ENCODE results near the gene OR13F1. TPM values are rescaled to one million over a fixed set of nuclear protein-coding genes. Genes with fewer than 3 reads are reported as not detected.

The OR13F1 gene
- total RNA-seq, 4 donors from 2014 or later = not detected

DNA sequence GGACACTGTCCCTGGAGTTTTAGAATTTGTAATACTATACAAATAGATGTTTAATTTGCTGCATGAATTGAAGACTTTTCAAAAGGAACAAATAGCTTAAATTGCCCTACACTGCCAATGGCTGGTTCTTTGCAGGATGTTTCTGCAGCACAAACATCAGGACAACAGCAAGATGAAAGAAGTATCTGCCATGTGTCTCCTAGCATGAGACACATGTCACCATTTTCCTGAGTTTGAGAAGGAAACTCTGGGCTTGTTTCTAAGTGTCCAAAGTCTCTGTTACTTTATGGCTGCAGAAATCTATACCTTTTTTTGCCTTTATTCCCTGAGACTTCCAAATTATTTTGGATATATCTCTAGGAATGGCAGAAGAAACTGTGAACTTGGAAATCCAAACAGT lies 623 bp upstream of the OR13F1 start:
- TF ChIP-seq, protein P1, sequence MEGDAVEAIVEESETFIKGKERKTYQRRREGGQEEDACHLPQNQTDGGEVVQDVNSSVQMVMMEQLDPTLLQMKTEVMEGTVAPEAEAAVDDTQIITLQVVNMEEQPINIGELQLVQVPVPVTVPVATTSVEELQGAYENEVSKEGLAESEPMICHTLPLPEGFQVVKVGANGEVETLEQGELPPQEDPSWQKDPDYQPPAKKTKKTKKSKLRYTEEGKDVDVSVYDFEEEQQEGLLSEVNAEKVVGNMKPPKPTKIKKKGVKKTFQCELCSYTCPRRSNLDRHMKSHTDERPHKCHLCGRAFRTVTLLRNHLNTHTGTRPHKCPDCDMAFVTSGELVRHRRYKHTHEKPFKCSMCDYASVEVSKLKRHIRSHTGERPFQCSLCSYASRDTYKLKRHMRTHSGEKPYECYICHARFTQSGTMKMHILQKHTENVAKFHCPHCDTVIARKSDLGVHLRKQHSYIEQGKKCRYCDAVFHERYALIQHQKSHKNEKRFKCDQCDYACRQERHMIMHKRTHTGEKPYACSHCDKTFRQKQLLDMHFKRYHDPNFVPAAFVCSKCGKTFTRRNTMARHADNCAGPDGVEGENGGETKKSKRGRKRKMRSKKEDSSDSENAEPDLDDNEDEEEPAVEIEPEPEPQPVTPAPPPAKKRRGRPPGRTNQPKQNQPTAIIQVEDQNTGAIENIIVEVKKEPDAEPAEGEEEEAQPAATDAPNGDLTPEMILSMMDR (IDR thresholded peaks at IDR 0.05; ENCODE audit: low read depth) = no peak

DNA sequence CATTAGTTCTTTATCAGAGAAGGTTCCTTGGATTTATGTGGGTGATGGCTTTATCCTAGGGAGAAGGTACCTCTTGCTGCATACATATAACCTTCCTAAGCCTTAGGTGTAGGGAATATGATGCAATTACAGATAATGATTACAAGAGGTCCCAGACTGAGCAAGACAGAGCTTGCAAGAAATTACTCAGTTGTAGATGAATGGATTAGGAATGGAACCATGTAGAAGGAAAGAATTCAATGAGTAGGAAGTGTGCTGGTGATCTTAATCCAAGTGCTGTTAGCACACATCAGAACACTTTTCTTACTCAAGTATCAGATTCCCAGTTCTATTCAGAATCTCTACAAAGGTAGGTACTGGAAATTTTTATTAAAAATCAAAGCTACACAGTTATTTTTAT lies 2.5 kb downstream of the OR13F1 start:
- TF ChIP-seq, protein P1 (IDR thresholded peaks at IDR 0.05; ENCODE audit: low read depth) = no peak

DNA sequence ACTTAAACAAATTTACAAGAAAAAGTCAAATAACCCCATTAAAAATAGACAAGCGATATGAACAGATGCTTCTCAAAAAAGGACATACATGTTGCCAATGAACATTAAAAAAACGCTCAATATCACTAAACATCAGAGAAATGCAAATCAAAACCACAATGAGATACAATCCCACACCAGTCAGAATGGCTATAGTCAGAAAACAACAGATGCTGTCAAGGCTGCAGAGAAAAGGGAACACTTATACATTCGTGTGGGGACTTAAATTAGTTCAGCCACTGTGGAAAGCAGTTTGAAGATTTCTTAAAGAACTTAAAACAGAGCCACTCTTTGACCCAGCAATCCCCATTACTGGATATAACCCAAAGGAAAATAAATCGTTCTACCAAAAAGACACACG lies 10.8 kb downstream of the OR13F1 start:
- TF ChIP-seq, protein P1 (IDR thresholded peaks at IDR 0.05; ENCODE audit: low read depth) = no peak

DNA sequence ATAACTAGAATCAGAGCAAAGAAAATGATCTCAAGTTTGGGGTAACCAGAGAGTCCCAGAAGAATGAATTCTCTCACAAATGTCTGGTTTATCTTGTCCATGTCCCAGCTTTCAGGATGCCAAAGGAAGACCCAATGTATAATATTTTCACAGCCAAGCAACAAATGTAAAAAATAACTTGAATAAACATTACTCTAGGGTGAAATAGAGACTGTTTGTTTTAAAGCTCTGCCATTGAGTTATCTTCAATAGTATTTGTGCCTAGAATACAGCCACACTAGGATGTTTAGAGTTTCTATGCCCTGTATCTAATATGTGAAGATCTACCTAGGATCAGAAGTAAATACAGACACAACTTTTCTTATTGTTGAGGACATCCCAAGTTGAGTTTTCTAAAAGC lies 23.0 kb downstream of the OR13F1 start, which contains the start of gene OR13C4:
Gene OR13C4, minus strand, starts transcription at position 101 of the 400 bp plus-strand sequence. Its CDS starts 0 bp downstream, at position 101.
- TF ChIP-seq, protein P1 (IDR thresholded peaks at IDR 0.05; ENCODE audit: low read depth) = no peak

DNA sequence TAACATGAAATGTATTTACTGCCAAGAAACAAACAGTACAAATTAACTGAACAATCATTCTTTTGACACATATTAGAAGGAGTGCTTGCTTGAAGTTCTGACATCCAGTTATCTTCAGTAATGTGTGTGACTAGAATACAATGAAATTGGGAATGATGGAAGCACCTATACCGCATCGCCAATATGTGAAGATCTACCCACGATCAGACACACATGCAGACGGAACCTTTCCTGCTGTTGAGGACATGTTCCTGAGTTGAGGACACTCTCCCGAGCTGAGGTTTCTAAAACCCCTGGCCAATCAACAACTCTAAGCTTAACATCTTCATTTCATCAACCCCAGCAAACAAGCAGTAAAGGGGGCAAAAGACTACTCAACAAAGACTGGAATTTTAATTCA lies 32.7 kb downstream of the OR13F1 start, which contains the start of gene OR13C3:
Gene OR13C3, minus strand, starts transcription at position 101 of the 400 bp plus-strand sequence. CDS start 133 bp downstream, outside the sequence.
- TF ChIP-seq, protein P1 (IDR thresholded peaks at IDR 0.05; ENCODE audit: low read depth) = no peak

DNA sequence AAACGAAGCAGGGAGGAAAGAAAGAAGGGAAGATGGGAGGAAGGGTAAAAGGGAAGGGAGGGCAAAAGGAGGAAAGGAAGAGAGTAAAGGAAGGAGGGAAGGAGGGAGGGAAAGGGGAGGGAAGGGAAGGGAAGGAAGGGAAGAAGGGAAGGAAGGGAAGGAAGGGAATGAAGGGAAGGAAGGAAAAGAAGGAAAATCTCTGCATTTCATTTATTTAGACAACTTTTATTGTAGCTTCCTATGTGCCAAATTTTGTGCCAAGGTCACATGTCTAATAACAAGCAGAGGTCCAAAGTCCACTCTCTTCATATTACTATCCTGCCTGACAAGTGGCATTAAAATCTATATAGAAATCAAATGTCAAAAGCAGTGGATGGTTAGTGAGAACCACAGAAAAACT lies 35.2 kb downstream of the OR13F1 start:
- TF ChIP-seq, protein P1 (IDR thresholded peaks at IDR 0.05; ENCODE audit: low read depth) = no peak

DNA sequence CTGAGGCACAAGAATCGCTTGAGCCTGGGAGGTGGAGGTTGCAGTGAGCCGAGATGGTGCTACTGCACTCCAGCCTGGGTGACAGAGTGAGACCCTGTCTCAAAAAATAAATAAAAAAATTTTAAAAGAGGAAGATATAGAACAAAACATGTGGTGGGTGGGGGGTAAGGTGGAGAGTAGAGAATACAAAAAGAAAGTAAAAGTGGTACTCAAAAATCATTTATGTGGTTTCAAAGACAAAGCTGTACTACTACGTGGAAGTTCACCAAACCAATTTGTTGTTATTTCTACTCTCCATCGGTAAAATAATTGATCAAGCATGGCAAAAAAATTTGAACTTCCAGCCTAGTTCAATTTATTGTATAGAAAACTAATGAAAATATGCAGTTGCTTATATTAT lies 40.6 kb downstream of the OR13F1 start:
- TF ChIP-seq, protein P1 (IDR thresholded peaks at IDR 0.05; ENCODE audit: low read depth) = no peak
